ENCODE measurements around the gene FGF12.

DNA sequence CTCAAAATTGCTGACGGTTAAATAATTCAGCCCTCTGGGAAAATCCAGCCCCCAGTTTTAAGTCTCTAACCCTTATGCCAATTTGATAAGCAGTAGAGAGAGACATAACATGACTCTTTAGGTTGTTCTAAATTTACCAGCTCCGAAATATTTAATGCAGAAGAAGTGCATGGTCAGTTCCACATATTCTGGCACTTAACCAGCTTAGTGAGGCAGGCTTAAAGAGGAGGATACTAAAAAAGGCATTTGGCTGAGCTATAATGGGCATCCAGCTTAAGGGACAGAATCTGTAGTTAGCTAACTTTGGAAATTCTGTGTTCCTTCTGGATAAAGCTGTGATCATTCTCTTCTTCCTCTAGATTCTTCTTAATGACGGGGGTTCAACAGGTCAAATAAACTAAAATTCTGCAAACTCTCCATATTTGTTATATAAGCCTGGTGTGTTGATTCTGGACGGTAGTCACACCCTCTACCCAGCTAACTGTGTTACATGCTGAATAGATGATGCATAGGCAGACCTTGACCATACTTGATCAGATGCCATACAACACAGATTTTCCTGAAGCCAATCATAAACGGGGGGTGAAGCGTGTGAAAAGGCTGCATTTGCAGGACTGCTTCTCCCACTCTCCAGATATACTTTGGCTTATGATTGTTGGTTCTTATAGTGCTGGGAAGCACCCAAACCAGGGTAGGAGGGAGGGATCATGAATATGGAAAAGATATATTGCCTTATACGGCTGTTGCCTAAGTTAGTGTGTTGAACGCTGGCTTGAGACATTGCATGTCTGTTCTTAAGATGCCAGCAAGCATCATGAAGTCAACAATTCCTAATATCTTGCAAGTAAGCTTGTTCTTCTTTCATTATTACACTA, 118.4 kb downstream of the FGF12 start:
- TF ChIP-seq CTCF (IDR thresholded peaks at IDR 0.05) (no peak), ZFX (IDR thresholded peaks at IDR 0.05; ENCODE audit: borderline replicate concordance) (no peak)
